Measurements from ENCODE around the gene DLEC1. TPM values are rescaled to one million over a fixed set of nuclear protein-coding genes. Genes with fewer than 3 reads are reported as not detected.
A peak's percentile ranks its signal among the peaks of the same experiment; 100 is the strongest.

Gene DLEC1
- total and polyA plus RNA-seq, 9 of the 15 experiments (the other 6 are each of a cell fraction or from before 2014, with no cell fraction given) = 0.07 to 0.08 TPM; not detected in 7

DNA sequence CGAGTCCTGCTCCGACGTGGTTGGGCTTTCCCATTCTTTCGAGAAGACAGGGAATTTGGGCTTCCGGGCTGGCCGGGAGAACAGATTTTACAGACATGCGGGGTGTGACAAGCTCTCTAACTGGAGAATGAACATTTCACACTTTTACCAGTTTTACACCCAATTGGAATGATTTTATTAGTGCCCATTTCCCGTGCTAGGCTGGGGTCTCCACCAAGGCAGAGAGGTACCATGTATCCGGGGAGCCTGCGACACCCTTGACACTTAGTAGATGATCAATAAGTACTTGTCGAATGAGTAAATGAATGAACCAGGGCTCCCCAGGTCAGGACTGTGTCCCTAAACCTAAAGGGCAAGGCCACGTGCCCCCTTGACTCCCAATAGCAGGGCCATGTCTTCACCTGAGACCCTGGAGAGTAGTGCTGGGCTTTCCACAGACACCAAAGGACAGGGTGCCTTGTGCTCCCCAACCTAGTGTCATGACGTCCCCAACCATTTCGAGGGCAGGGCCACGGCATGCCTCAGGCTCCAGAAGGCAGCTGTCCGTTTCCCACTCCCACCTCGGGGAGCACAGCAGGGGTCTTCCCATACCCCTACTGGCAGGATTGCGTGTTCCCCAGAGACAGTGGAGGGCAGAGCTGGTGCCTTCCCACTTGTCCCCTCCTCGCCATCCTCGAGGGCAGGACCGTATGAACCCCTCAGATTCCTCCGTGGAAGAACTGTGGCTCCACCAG, 98.8 kb downstream of the DLEC1 start (continued):
- TF ChIP-seq ZNF644 (tag; IDR thresholded peaks at IDR 0.05; ENCODE audit: low read depth) = no peak
- TF ChIP-seq ZNF41 (CRISPR knock-in tag; conservative IDR thresholded peaks at IDR 0.05) = 0 out of 2 replicates have a peak, but pooled peaks have one; percentile 29
- TF ChIP-seq, protein P1, sequence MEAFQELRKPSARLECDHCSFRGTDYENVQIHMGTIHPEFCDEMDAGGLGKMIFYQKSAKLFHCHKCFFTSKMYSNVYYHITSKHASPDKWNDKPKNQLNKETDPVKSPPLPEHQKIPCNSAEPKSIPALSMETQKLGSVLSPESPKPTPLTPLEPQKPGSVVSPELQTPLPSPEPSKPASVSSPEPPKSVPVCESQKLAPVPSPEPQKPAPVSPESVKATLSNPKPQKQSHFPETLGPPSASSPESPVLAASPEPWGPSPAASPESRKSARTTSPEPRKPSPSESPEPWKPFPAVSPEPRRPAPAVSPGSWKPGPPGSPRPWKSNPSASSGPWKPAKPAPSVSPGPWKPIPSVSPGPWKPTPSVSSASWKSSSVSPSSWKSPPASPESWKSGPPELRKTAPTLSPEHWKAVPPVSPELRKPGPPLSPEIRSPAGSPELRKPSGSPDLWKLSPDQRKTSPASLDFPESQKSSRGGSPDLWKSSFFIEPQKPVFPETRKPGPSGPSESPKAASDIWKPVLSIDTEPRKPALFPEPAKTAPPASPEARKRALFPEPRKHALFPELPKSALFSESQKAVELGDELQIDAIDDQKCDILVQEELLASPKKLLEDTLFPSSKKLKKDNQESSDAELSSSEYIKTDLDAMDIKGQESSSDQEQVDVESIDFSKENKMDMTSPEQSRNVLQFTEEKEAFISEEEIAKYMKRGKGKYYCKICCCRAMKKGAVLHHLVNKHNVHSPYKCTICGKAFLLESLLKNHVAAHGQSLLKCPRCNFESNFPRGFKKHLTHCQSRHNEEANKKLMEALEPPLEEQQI (IDR thresholded peaks at IDR 0.05) = no peak
- TF ChIP-seq BCOR (IDR thresholded peaks at IDR 0.05) = peak; percentile 3; the same call in 1 of the 2 replicates
- no peak for TF ChIP-seq MIER1 (IDR thresholded peaks at IDR 0.05; ENCODE audit: low read depth)
- peak; percentile 44; the same call in 1 of the 2 replicates for TF ChIP-seq ZBTB17 (CRISPR knock-in tag; IDR thresholded peaks at IDR 0.05)
- TF ChIP-seq, protein P2, sequence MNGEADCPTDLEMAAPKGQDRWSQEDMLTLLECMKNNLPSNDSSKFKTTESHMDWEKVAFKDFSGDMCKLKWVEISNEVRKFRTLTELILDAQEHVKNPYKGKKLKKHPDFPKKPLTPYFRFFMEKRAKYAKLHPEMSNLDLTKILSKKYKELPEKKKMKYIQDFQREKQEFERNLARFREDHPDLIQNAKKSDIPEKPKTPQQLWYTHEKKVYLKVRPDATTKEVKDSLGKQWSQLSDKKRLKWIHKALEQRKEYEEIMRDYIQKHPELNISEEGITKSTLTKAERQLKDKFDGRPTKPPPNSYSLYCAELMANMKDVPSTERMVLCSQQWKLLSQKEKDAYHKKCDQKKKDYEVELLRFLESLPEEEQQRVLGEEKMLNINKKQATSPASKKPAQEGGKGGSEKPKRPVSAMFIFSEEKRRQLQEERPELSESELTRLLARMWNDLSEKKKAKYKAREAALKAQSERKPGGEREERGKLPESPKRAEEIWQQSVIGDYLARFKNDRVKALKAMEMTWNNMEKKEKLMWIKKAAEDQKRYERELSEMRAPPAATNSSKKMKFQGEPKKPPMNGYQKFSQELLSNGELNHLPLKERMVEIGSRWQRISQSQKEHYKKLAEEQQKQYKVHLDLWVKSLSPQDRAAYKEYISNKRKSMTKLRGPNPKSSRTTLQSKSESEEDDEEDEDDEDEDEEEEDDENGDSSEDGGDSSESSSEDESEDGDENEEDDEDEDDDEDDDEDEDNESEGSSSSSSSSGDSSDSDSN (IDR thresholded peaks at IDR 0.05; ENCODE audit: borderline replicate concordance in 1 of 2, low read depth in 2 of 2, low read length in 2 of 2) = 0 out of 4 replicates have a peak, but pooled peaks of 1 of the 2 experiments have one; percentile 7
- 0 out of 4 replicates have a peak, but pooled peaks of 1 of the 2 experiments have one; percentile 24 for TF ChIP-seq FOXA3 (CRISPR knock-in tag; conservative IDR thresholded peaks at IDR 0.05 in 1 of 2, IDR thresholded peaks at IDR 0.05 in 1 of 2)
- TF ChIP-seq, protein P3, sequence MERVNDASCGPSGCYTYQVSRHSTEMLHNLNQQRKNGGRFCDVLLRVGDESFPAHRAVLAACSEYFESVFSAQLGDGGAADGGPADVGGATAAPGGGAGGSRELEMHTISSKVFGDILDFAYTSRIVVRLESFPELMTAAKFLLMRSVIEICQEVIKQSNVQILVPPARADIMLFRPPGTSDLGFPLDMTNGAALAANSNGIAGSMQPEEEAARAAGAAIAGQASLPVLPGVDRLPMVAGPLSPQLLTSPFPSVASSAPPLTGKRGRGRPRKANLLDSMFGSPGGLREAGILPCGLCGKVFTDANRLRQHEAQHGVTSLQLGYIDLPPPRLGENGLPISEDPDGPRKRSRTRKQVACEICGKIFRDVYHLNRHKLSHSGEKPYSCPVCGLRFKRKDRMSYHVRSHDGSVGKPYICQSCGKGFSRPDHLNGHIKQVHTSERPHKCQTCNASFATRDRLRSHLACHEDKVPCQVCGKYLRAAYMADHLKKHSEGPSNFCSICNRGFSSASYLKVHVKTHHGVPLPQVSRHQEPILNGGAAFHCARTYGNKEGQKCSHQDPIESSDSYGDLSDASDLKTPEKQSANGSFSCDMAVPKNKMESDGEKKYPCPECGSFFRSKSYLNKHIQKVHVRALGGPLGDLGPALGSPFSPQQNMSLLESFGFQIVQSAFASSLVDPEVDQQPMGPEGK (CRISPR knock-in tag; IDR thresholded peaks at IDR 0.05; ENCODE audit: borderline replicate concordance) = no peak; the same call in 1 of the 2 replicates
- TF ChIP-seq STAT5A (IDR thresholded peaks at IDR 0.05; ENCODE audit: borderline replicate concordance, low read length) = no peak
- no peak for TF ChIP-seq MYNN (IDR thresholded peaks at IDR 0.05)
- TF ChIP-seq MYNN (CRISPR knock-in tag; IDR thresholded peaks at IDR 0.05) = no peak
